PC-3 (cell line): ENCODE measurements around the gene HPCAL4. TPM values are rescaled to one million over a fixed set of nuclear protein-coding genes. Genes with fewer than 3 reads are reported as not detected.

Experiments used
- ATAC-seq: fragments of 200-7000 bp; cut with Tn5 transposase; 2 replicates; pipeline ENCODE4 v1.9.1; 2020; ENCODE audit warnings: mild to moderate bottlenecking, moderate library complexity
- BruUV-seq: library from RNA; stranded (reverse); fragments of 400-500 nt; replicated peaks from 2 replicates; lab custom pipeline; 2021; lab: Mats Ljungman, UMichigan
- CTCF ChIA-PET: fragments of 300-600 bp; sonication (Branson Sonifier 250); formaldehyde crosslinking; loops from one replicate; lab custom pipeline; 2022; ENCODE audit warnings: antibody characterized with exemption; lab: Charles Lee
- POLR2A ChIA-PET: fragments of 300-600 bp; sonication (Branson Sonifier 250); formaldehyde crosslinking; loops from one replicate; lab custom pipeline; 2022; ENCODE audit warnings: antibody characterized with exemption; ENCODE audit not compliant: unreplicated experiment; lab: Charles Lee
- DNase-seq: peaks from one replicate; pipeline ENCODE4 v3.0.0-alpha.2; 2015
- H2AFZ ChIP-seq: fragments of 300-600 bp; sonication (generic); 2 replicates; pipeline ENCODE4 v1.6.0; 2016; ENCODE audit warnings: antibody characterized with exemption, low read length
- H3F3A ChIP-seq: fragments of 300-600 bp; sonication (generic); one replicate; pipeline ENCODE4 v1.6.0; 2017; ENCODE audit warnings: antibody characterized with exemption, low read length, control low read depth, mild to moderate bottlenecking; ENCODE audit not compliant: unreplicated experiment
- H3K27ac ChIP-seq: fragments of 300-600 bp; sonication (generic); 2 replicates; pipeline ENCODE4 v1.5.1; 2016; ENCODE audit warnings: mild to moderate bottlenecking, low read length
- H3K27me3 ChIP-seq: fragments of 300-600 bp; sonication (generic); 2 replicates; pipeline ENCODE4 v1.6.1; 2016; ENCODE audit warnings: low read length, mixed read lengths
- H3K36me3 ChIP-seq: fragments of 300-600 bp; sonication (generic); 2 replicates; pipeline ENCODE4 v1.6.1; 2016; ENCODE audit warnings: low read depth, mixed run types, low read length, mixed read lengths
- H3K4me1 ChIP-seq: fragments of 300-600 bp; sonication (generic); 2 replicates; pipeline ENCODE4 v1.5.1; 2016; ENCODE audit warnings: low read length; ENCODE audit not compliant: insufficient read depth
- H3K4me2 ChIP-seq: fragments of 300-600 bp; sonication (generic); 2 replicates; pipeline ENCODE4 v1.6.0; 2016; ENCODE audit warnings: low read length
- H3K4me3 ChIP-seq: fragments of 300-600 bp; sonication (generic); 2 replicates; pipeline ENCODE4 v1.5.1; 2016; ENCODE audit warnings: mild to moderate bottlenecking, low read length, mixed read lengths
- H3K79me2 ChIP-seq: fragments of 300-600 bp; sonication (generic); 2 replicates; pipeline ENCODE4 v1.6.1; 2017; ENCODE audit warnings: low read length, mixed read lengths
- H3K9ac ChIP-seq: fragments of 300-600 bp; sonication (generic); 2 replicates; pipeline ENCODE4 v1.6.0; 2016; ENCODE audit warnings: mild to moderate bottlenecking, low read length
- H3K9me2 ChIP-seq: fragments of 300-600 bp; sonication (generic); replicated peaks from 2 replicates; pipeline ENCODE4 v1.6.1; 2016; ENCODE audit warnings: mixed run types, low read length, mixed read lengths
- H3K9me3 ChIP-seq: fragments of 300-600 bp; sonication (generic); 2 replicates; pipeline ENCODE4 v1.6.1; 2016; ENCODE audit warnings: low read length, mixed read lengths
- H4K20me1 ChIP-seq: fragments of 300-600 bp; sonication (generic); 2 replicates; pipeline ENCODE4 v1.6.1; 2016; ENCODE audit warnings: low read length, mixed read lengths
- CTCF ChIP-seq: fragments of 300-600 bp; sonication (generic); conservative IDR thresholded peaks from 2 replicates; pipeline ENCODE4 v1.5.1; 2017; ENCODE audit warnings: antibody characterized with exemption, low read depth, mild to moderate bottlenecking, low read length
- EZH2 ChIP-seq: fragments of 300-600 bp; sonication (generic); IDR thresholded peaks from one replicate; pipeline ENCODE4 v1.6.1; 2017; ENCODE audit warnings: antibody characterized with exemption, mild to moderate bottlenecking, low read length; ENCODE audit not compliant: unreplicated experiment
- EZH2phosphoT487 ChIP-seq: fragments of 300-600 bp; sonication (generic); IDR thresholded peaks from 2 replicates; pipeline ENCODE4 v1.6.1; 2018; ENCODE audit warnings: mild to moderate bottlenecking, antibody characterized with exemption, low read length, borderline replicate concordance
- intact Hi-C: fragments of 100-400 bp; cut with micrococcal nuclease; formaldehyde crosslinking; loops from 2 replicates; pipeline ENCODE4 v1.9.0; 2023
- total RNA-seq: library from RNA; depleted of rRNA; stranded (reverse); fragments of >200 nt; gene quantifications from 2 replicates; pipeline ENCODE4 v1.2.3, GENCODE V29; 2014

HPCAL4 gene
- total RNA-seq, 1 experiment from 2014 or later: 0.04 TPM

GRCh38 chr1:39648496-39648895, 42.7 kb downstream of the HPCAL4 start:
- CTCF ChIA-PET: no interaction called here
- no peaks in the 10 kb centered on the region for H3K9me3 ChIP-seq
- ATAC-seq: no peak
- H3K4me1 ChIP-seq: no peaks in the 10 kb centered on the region
- H3K27me3 ChIP-seq: no peaks in the 10 kb centered on the region
- no peak for DNase-seq
- TF ChIP-seq EZH2: no peak
- no peak for TF ChIP-seq CTCF
- TF ChIP-seq EZH2phosphoT487: no peak
- no peaks in the 10 kb centered on the region for H3K36me3 ChIP-seq
- no peaks in the 10 kb centered on the region for H3K9me2 ChIP-seq
- POLR2A ChIA-PET: no interaction called here
- intact Hi-C loops: no loop called here
- H3K4me3 ChIP-seq: no peak overlapping the region
- BruUV-seq: no TSS peak
- no peaks in the 10 kb centered on the region for H3K79me2 ChIP-seq
- no peak overlapping the region for H2AFZ ChIP-seq
- no peak overlapping the region for H3K27ac ChIP-seq
- H4K20me1 ChIP-seq: no peaks in the 10 kb centered on the region
- H3F3A ChIP-seq: no peaks in the 10 kb centered on the region
- no peak overlapping the region for H3K9ac ChIP-seq
- no peak overlapping the region for H3K4me2 ChIP-seq

GRCh38 chr1:39647247-39647646, 44.0 kb downstream of the HPCAL4 start:
- Histone ChIP-seq H3K27me3 (no peaks in the 10 kb centered on the region), H3K27ac (no peak overlapping the region), H4K20me1 (no peaks in the 10 kb centered on the region), H3K9ac (no peak overlapping the region), H3K36me3 (no peaks in the 10 kb centered on the region), H3K79me2 (no peaks in the 10 kb centered on the region), H2AFZ (no peak overlapping the region), H3K4me1 (peaks cover 8% of the 10 kb centered on the region; the same call in 1 of the 2 replicates), H3K9me2 (no peaks in the 10 kb centered on the region), H3F3A (no peaks in the 10 kb centered on the region), H3K9me3 (no peaks in the 10 kb centered on the region), H3K4me3 (no peak overlapping the region), H3K4me2 (no peak overlapping the region)
- BruUV-seq: no TSS peak
- no peak for ATAC-seq
- no peak for DNase-seq
- ChIA-PET POLR2A (no interaction called here), CTCF (interaction anchor here (0.7 kb wide), 1 partner anchor 41 kb away, joined by 3 read pairs; no protein-coding TSS in a partner anchor)
- intact Hi-C loops: no loop called here
- TF ChIP-seq EZH2 (no peak), EZH2phosphoT487 (no peak), CTCF (no peak)

- no peak for DNase-seq
- no peaks in the 10 kb centered on the region for H3F3A ChIP-seq
These were observed 44.8 kb downstream of the HPCAL4 start for GRCh38 chr1:39646232-39647081.

More at GRCh38 chr1:39646232-39647081, 44.8 kb downstream of the HPCAL4 start:
- H4K20me1 ChIP-seq: no peaks in the 10 kb centered on the region
- H3K27ac ChIP-seq: no peak overlapping the region
- no peaks in the 10 kb centered on the region for H3K27me3 ChIP-seq
- H3K4me3 ChIP-seq: no peak overlapping the region
- no peaks in the 10 kb centered on the region for H3K79me2 ChIP-seq
- intact Hi-C loops: no loop called here
- no peaks in the 10 kb centered on the region for H3K9me2 ChIP-seq
- no peak overlapping the region for H3K4me2 ChIP-seq
- BruUV-seq: no TSS peak
- TF ChIP-seq CTCF: no peak
- no peak for TF ChIP-seq EZH2phosphoT487
- no peak for TF ChIP-seq EZH2
- peaks cover 8% of the 10 kb centered on the region; the same call in 1 of the 2 replicates for H3K4me1 ChIP-seq
- no peaks in the 10 kb centered on the region for H3K36me3 ChIP-seq
- CTCF ChIA-PET: interaction anchor here (0.7 kb wide), 1 partner anchor 40 kb away, joined by 3 read pairs; no protein-coding TSS in a partner anchor
- POLR2A ChIA-PET: no interaction called here
- H3K9ac ChIP-seq: no peak overlapping the region
- H2AFZ ChIP-seq: no peak overlapping the region
- no peaks in the 10 kb centered on the region for H3K9me3 ChIP-seq
- no peak for ATAC-seq
